ENCODE results near the gene RNF207. TPM values are rescaled to one million over a fixed set of nuclear protein-coding genes. Genes with fewer than 3 reads are reported as not detected.

Gene RNF207
- total and polyA plus RNA-seq, 3 experiments from 2014 or later: 0.22 to 12.8 (median 10.8) TPM

GRCh38 chr1:6266641-6267040, 60.7 kb downstream of the RNF207 start:
- Histone ChIP-seq H3K4me1 (ENCODE audit: insufficient read depth, low read length) (no peaks in the 10 kb centered on the region), H3K9me3 (ENCODE audit: low read length) (no peaks in the 10 kb centered on the region), H3K27me3 (ENCODE audit: insufficient read depth, low read length, poor library complexity, severe bottlenecking) (no peaks in the 10 kb centered on the region), H3K36me3 (ENCODE audit: insufficient read depth, low read length) (no peaks in the 10 kb centered on the region), H3K27ac (ENCODE audit: low read depth, low read length) (no peak overlapping the region), H3K4me3 (ENCODE audit: low read length) (no peak overlapping the region)
- Mint-ChIP-seq H3K36me3 (no peaks in the 10 kb centered on the region), H3K4me3 (no peak overlapping the region), H3K9me3 (no peaks in the 10 kb centered on the region), H3K4me1 (peaks cover 0 to 3% (median 0%) of the 10 kb centered on the region in 3 donors), H3K27ac (no peak overlapping the region), H3K27me3 (peaks cover 0 to 6% of the 10 kb centered on the region in 2 donors)
- ChIA-PET CTCF (no interaction called here), POLR2A (no interaction called here)
- no peak for DNase-seq

- H3K27ac ChIP-seq (ENCODE audit: low read depth, low read length): no peak overlapping the region
- POLR2A ChIA-PET: no interaction called here
- Mint-ChIP-seq H3K27ac (no peak overlapping the region), H3K36me3 (no peaks in the 10 kb centered on the region), H3K4me3 (no peak overlapping the region), H3K27me3 (peaks cover 0 to 2% of the 10 kb centered on the region in 2 donors), H3K4me1 (no peaks in the 10 kb centered on the region), H3K9me3 (no peaks in the 10 kb centered on the region)
- CTCF ChIA-PET: no interaction called here
- no peak for DNase-seq
- H3K36me3 ChIP-seq (ENCODE audit: insufficient read depth, low read length): no peaks in the 10 kb centered on the region
- no peak overlapping the region for H3K4me3 ChIP-seq (ENCODE audit: low read length)
- no peaks in the 10 kb centered on the region for H3K27me3 ChIP-seq (ENCODE audit: insufficient read depth, low read length, poor library complexity, severe bottlenecking)
- H3K4me1 ChIP-seq (ENCODE audit: insufficient read depth, low read length): no peaks in the 10 kb centered on the region
- no peaks in the 10 kb centered on the region for H3K9me3 ChIP-seq (ENCODE audit: low read length)
Measured at GRCh38 chr1:6267686-6268322, 61.9 kb downstream of the RNF207 start.

- no peak for DNase-seq
- no peak overlapping the region for H3K4me3 Mint-ChIP-seq
- Histone ChIP-seq H3K36me3 (ENCODE audit: insufficient read depth, low read length) (no peaks in the 10 kb centered on the region), H3K27ac (ENCODE audit: low read depth, low read length) (no peak overlapping the region), H3K27me3 (ENCODE audit: insufficient read depth, low read length, poor library complexity, severe bottlenecking) (no peaks in the 10 kb centered on the region), H3K9me3 (ENCODE audit: low read length) (no peaks in the 10 kb centered on the region), H3K4me3 (ENCODE audit: low read length) (no peak overlapping the region), H3K4me1 (ENCODE audit: insufficient read depth, low read length) (no peaks in the 10 kb centered on the region)
- ChIA-PET CTCF (no interaction called here), POLR2A (no interaction called here)
- no peaks in the 10 kb centered on the region for H3K9me3 Mint-ChIP-seq
- H3K36me3 Mint-ChIP-seq: no peaks in the 10 kb centered on the region
- H3K27me3 Mint-ChIP-seq: peaks cover 0 to 2% of the 10 kb centered on the region in 2 donors
- H3K27ac Mint-ChIP-seq: no peak overlapping the region
- no peaks in the 10 kb centered on the region for H3K4me1 Mint-ChIP-seq
Measured at GRCh38 chr1:6268415-6268814, 62.5 kb downstream of the RNF207 start.

GRCh38 chr1:6269296-6269695, 63.4 kb downstream of the RNF207 start:
- Mint-ChIP-seq H3K9me3 (no peaks in the 10 kb centered on the region), H3K36me3 (no peaks in the 10 kb centered on the region), H3K4me3 (no peak overlapping the region), H3K27ac (no peak overlapping the region), H3K27me3 (peaks cover 0 to 2% of the 10 kb centered on the region in 2 donors), H3K4me1 (no peaks in the 10 kb centered on the region)
- Histone ChIP-seq H3K27me3 (ENCODE audit: insufficient read depth, low read length, poor library complexity, severe bottlenecking) (no peaks in the 10 kb centered on the region), H3K27ac (ENCODE audit: low read depth, low read length) (no peak overlapping the region), H3K4me1 (ENCODE audit: insufficient read depth, low read length) (no peaks in the 10 kb centered on the region), H3K9me3 (ENCODE audit: low read length) (no peaks in the 10 kb centered on the region), H3K36me3 (ENCODE audit: insufficient read depth, low read length) (no peaks in the 10 kb centered on the region), H3K4me3 (ENCODE audit: low read length) (no peak overlapping the region)
- ChIA-PET CTCF (no interaction called here), POLR2A (no interaction called here)
- no peak for DNase-seq

- Mint-ChIP-seq H3K4me3 (no peak overlapping the region), H3K27ac (no peak overlapping the region), H3K27me3 (peaks cover 0 to under 1% of the 10 kb centered on the region in 2 donors), H3K9me3 (no peaks in the 10 kb centered on the region), H3K4me1 (no peaks in the 10 kb centered on the region), H3K36me3 (no peaks in the 10 kb centered on the region)
- Histone ChIP-seq H3K27ac (ENCODE audit: low read depth, low read length) (no peak overlapping the region), H3K4me3 (ENCODE audit: low read length) (no peak overlapping the region), H3K4me1 (ENCODE audit: insufficient read depth, low read length) (no peaks in the 10 kb centered on the region), H3K9me3 (ENCODE audit: low read length) (no peaks in the 10 kb centered on the region), H3K27me3 (ENCODE audit: insufficient read depth, low read length, poor library complexity, severe bottlenecking) (no peaks in the 10 kb centered on the region), H3K36me3 (ENCODE audit: insufficient read depth, low read length) (no peaks in the 10 kb centered on the region)
- ChIA-PET CTCF (no interaction called here), POLR2A (no interaction called here)
- DNase-seq: no peak
Measured at GRCh38 chr1:6269720-6270400, 63.9 kb downstream of the RNF207 start.

- CTCF ChIA-PET: no interaction called here
- no peak overlapping the region for H3K27ac Mint-ChIP-seq
- Histone ChIP-seq H3K27me3 (ENCODE audit: insufficient read depth, low read length, poor library complexity, severe bottlenecking) (no peaks in the 10 kb centered on the region), H3K9me3 (ENCODE audit: low read length) (no peaks in the 10 kb centered on the region), H3K4me3 (ENCODE audit: low read length) (no peak overlapping the region), H3K27ac (ENCODE audit: low read depth, low read length) (no peak overlapping the region), H3K4me1 (ENCODE audit: insufficient read depth, low read length) (no peaks in the 10 kb centered on the region), H3K36me3 (ENCODE audit: insufficient read depth, low read length) (no peaks in the 10 kb centered on the region)
- H3K4me1 Mint-ChIP-seq: no peaks in the 10 kb centered on the region
- H3K9me3 Mint-ChIP-seq: no peaks in the 10 kb centered on the region
- H3K27me3 Mint-ChIP-seq: no peaks in the 10 kb centered on the region
- POLR2A ChIA-PET: no interaction called here
- no peaks in the 10 kb centered on the region for H3K36me3 Mint-ChIP-seq
- H3K4me3 Mint-ChIP-seq: no peak overlapping the region
- no peak for DNase-seq
Measured at GRCh38 chr1:6270401-6270800, 64.5 kb downstream of the RNF207 start.

Other genes starting within 250 kb of the RNF207 start
- gene NPHP4, start 213.7 kb upstream of the RNF207 start, total RNA-seq: 10 to 100 TPM; 11.2 to 11.5 TPM
- 1.2 TPM for gene NPHP4, start 213.7 kb upstream of the RNF207 start, polyA plus RNA-seq
- 100 to 1,000 TPM; 171 TPM for gene KCNAB2, start 160.2 kb upstream of the RNF207 start, total RNA-seq
- gene KCNAB2, start 160.2 kb upstream of the RNF207 start, polyA plus RNA-seq: 52.6 TPM
- under 1 TPM; 0.61 to 0.82 TPM for gene CHD5, start 25.8 kb upstream of the RNF207 start, total RNA-seq
- gene CHD5, start 25.8 kb upstream of the RNF207 start, polyA plus RNA-seq: not detected
- gene RPL22, start 6.5 kb upstream of the RNF207 start, total RNA-seq: 100 to 1,000 TPM; 397 to 449 TPM
- gene RPL22, start 6.5 kb upstream of the RNF207 start, polyA plus RNA-seq: 213 TPM
- 10 to 100 TPM; 79.1 to 79.4 TPM for gene ICMT, start 29.8 kb downstream of the RNF207 start, total RNA-seq
- gene ICMT, start 29.8 kb downstream of the RNF207 start, polyA plus RNA-seq: 24.4 TPM
- not detected for gene HES3, start 38.1 kb downstream of the RNF207 start, total RNA-seq
- gene HES3, start 38.1 kb downstream of the RNF207 start, polyA plus RNA-seq: not detected
- under 1 TPM; 0.50 to 0.66 TPM for gene GPR153, start 55.0 kb downstream of the RNF207 start, total RNA-seq
- 0.39 TPM for gene GPR153, start 55.0 kb downstream of the RNF207 start, polyA plus RNA-seq
- gene ACOT7, start 187.6 kb downstream of the RNF207 start, total RNA-seq: 100 to 1,000 TPM; 109 TPM
- gene ACOT7, start 187.6 kb downstream of the RNF207 start, polyA plus RNA-seq: 10.0 TPM
- under 1 TPM; 0.18 to 0.35 TPM for gene HES2, start 213.8 kb downstream of the RNF207 start, total RNA-seq
- gene HES2, start 213.8 kb downstream of the RNF207 start, polyA plus RNA-seq: not detected
- under 1 TPM; 0.28 to 0.60 TPM for gene ESPN, start 218.7 kb downstream of the RNF207 start, total RNA-seq
- 0.48 TPM for gene ESPN, start 218.7 kb downstream of the RNF207 start, polyA plus RNA-seq